RWPE2 (cell line): ENCODE data around the gene PLEKHA3.
"Not testable (repeated sequence)": the region's sequence is repeated elsewhere in the genome, so short reads cannot be mapped to it uniquely, and the experiment has no call there.

Source experiments
- ATAC-seq: fragments of 200-7000 bp; cut with Tn5 transposase; 3 replicates; pipeline ENCODE4 v1.9.1; 2021; ENCODE audit warnings: low read depth
- DNase-seq: peaks from one replicate; pipeline ENCODE4 v3.0.0-alpha.2; 2020; ENCODE audit warnings: low spot score
- H3K27ac ChIP-seq: fragments of 450-650 bp; 2 replicates; pipeline ENCODE4 v1.5.1; 2017; ENCODE audit warnings: mild to moderate bottlenecking; ENCODE audit not compliant: poor library complexity, severe bottlenecking
- H3K27me3 ChIP-seq: fragments of 250-450 bp; sonication (Bioruptor Pico); 2 replicates; pipeline ENCODE4 v1.5.1; 2021; ENCODE audit warnings: mild to moderate bottlenecking, moderate library complexity; ENCODE audit not compliant: insufficient read depth, poor library complexity, severe bottlenecking
- H3K36me3 ChIP-seq: fragments of 250-450 bp; sonication (Bioruptor Pico); 2 replicates; pipeline ENCODE4 v1.5.1; 2020; ENCODE audit warnings: low read depth, mild to moderate bottlenecking, moderate library complexity
- H3K4me1 ChIP-seq: fragments of 250-450 bp; sonication (Bioruptor Pico); 2 replicates; pipeline ENCODE4 v1.5.1; 2021; ENCODE audit warnings: mild to moderate bottlenecking, moderate library complexity; ENCODE audit not compliant: insufficient read depth, poor library complexity, severe bottlenecking
- H3K4me3 ChIP-seq: fragments of 250-450 bp; sonication (Bioruptor Pico); 2 replicates; pipeline ENCODE4 v1.5.1; 2021; ENCODE audit warnings: mild to moderate bottlenecking, moderate library complexity; ENCODE audit not compliant: severe bottlenecking
- H3K9me3 ChIP-seq: fragments of 250-450 bp; sonication (Bioruptor Pico); 2 replicates; pipeline ENCODE4 v1.5.1; 2021; ENCODE audit warnings: mild to moderate bottlenecking, moderate library complexity; ENCODE audit not compliant: severe bottlenecking
- TF ChIP-seq, protein P1 (sequence below): fragments of 450-650 bp; IDR thresholded peaks from one replicate; pipeline ENCODE4 v1.5.1; 2017; ENCODE audit warnings: mild to moderate bottlenecking, moderate library complexity; ENCODE audit not compliant: poor library complexity, severe bottlenecking

PLEKHA3 gene

DNA sequence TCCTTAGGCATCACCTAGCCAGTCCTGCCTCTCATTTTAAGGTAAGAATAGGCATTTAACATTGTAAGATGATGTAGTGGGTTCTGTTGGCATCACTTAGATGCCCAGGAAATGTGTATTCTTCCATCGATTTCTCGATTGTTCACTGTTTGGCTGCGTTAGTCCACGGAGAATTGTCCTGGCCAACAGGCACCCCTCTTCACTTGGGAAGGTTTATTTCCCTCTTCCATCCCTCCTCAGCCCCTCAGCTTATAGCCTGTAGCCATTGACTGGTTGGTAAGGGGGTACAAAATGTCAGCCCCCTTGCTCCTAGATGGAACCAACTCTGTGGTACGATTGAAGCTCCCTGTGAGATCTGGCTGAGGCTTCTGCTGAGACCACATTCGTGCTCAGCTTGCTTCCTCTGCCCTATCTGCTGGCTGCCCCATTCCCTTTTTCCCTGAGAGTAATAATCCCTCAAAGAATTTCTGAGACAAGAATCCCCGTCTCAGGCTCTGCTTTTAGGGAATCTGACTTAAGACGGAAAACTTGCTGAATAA, 43.4 kb downstream of the PLEKHA3 start:
- peak; percentile 31 for ATAC-seq
- DNase-seq, result no peak
- H3K36me3 ChIP-seq, result no peaks in the 10 kb centered on the region
- H3K27me3 ChIP-seq, result no peaks in the 10 kb centered on the region
- H3K27ac ChIP-seq, result peak overlapping the region; percentile 30
- peak overlapping the region; percentile 60 for H3K4me3 ChIP-seq
- no peaks in the 10 kb centered on the region for H3K9me3 ChIP-seq
- H3K4me1 ChIP-seq, result peaks cover 11% of the 10 kb centered on the region
- TF ChIP-seq, protein P1, sequence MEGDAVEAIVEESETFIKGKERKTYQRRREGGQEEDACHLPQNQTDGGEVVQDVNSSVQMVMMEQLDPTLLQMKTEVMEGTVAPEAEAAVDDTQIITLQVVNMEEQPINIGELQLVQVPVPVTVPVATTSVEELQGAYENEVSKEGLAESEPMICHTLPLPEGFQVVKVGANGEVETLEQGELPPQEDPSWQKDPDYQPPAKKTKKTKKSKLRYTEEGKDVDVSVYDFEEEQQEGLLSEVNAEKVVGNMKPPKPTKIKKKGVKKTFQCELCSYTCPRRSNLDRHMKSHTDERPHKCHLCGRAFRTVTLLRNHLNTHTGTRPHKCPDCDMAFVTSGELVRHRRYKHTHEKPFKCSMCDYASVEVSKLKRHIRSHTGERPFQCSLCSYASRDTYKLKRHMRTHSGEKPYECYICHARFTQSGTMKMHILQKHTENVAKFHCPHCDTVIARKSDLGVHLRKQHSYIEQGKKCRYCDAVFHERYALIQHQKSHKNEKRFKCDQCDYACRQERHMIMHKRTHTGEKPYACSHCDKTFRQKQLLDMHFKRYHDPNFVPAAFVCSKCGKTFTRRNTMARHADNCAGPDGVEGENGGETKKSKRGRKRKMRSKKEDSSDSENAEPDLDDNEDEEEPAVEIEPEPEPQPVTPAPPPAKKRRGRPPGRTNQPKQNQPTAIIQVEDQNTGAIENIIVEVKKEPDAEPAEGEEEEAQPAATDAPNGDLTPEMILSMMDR, result no peak

DNA sequence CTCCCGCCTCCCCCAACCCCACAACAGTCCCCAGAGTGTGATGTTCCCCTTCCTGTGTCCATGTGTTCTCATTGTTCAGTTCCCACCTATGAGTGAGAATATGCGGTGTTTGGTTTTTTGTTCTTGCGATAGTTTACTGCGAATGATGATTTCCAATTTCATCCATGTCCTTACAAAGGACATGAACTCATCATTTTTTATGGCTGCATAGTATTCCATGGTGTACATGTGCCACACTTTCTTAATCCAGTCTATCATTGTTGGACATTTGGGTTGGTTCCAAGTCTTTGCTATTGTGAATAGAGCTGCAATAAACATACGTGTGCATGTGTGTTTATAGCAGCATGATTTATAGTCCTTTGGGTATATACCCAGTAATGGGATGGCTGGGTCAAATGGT, 44.8 kb downstream of the PLEKHA3 start:
- H3K36me3 ChIP-seq, H3K27me3 ChIP-seq, H3K27ac ChIP-seq, DNase-seq, H3K4me3 ChIP-seq, H3K9me3 ChIP-seq, ATAC-seq: not testable (repeated sequence)
- H3K4me1 ChIP-seq, result peaks cover 11% of the 10 kb centered on the region

DNA sequence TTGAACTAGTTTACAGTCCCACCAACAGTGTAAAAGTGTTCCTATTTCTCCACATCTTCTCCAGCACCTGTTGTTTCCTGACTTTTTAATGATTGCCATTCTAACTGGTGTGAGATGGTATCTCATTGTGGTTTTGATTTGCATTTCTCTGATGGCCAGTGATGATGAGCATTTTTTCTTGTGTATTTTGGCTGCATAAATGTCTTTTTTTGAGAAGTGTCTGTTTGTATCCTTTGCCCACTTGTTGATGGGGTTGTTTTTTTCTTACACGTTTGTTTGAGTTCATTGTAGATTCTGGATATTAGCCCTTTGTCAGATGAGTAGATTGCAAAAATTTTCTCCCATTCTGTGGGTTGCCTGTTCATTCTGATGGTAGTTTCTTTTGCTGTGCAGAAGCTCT, 45.2 kb downstream of the PLEKHA3 start:
- H3K36me3 ChIP-seq, H3K27me3 ChIP-seq, ATAC-seq, DNase-seq, H3K9me3 ChIP-seq, H3K27ac ChIP-seq, H3K4me3 ChIP-seq: not testable (repeated sequence)
- H3K4me1 ChIP-seq, result peaks cover 11% of the 10 kb centered on the region

DNA sequence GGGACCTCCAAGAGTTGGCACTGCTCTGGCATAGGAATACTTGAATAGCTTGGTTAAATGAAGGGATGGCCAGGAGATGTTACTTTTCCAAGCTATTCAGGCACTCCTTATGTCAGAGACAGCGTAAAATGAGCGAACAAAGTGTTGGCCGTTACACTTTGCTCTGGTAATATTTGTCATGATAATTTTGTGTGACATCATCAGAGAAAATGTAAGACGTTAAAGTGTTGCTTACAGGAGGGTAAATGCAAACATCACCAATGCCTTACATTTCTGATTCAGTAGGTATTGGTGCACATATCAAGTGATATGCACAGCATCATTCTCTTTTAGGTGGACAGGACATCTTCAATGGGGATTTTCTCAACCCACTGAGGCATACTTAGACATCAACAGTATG, 46.0 kb downstream of the PLEKHA3 start:
- H3K27me3 ChIP-seq, result no peaks in the 10 kb centered on the region
- peaks cover 11% of the 10 kb centered on the region for H3K4me1 ChIP-seq
- ATAC-seq (no peak), DNase-seq (no peak)
- TF ChIP-seq, protein P1, result no peak
- no peaks in the 10 kb centered on the region for H3K36me3 ChIP-seq
- H3K9me3 ChIP-seq, result no peaks in the 10 kb centered on the region
- no peak overlapping the region for H3K4me3 ChIP-seq
- no peak overlapping the region for H3K27ac ChIP-seq

DNA sequence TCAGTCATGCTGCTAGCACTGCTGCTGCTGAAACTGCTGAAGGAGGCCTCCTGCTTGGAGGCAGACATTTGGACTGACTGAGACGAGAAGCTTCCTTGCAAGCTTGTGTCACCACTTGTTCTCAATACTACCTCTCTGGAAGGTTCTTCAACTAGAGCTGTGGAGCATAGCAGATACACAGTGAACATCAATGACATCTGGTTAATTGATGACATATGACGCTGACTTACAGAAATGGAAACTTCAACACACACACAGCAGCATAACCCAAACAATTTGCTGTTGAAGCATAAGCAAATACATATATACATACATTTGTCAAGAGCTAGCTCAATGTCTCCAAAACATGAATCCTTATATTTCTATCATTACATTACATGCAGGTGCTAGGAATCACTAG, 47.3 kb downstream of the PLEKHA3 start:
- H3K27me3 ChIP-seq, result no peaks in the 10 kb centered on the region
- H3K27ac ChIP-seq, result no peak overlapping the region
- ATAC-seq (no peak), DNase-seq (no peak)
- peaks cover 8% of the 10 kb centered on the region for H3K4me1 ChIP-seq
- peaks cover under 1% of the 10 kb centered on the region; the same call in 1 of the 2 replicates for H3K36me3 ChIP-seq
- TF ChIP-seq, protein P1, result no peak
- H3K9me3 ChIP-seq, result no peaks in the 10 kb centered on the region
- no peak overlapping the region for H3K4me3 ChIP-seq

DNA sequence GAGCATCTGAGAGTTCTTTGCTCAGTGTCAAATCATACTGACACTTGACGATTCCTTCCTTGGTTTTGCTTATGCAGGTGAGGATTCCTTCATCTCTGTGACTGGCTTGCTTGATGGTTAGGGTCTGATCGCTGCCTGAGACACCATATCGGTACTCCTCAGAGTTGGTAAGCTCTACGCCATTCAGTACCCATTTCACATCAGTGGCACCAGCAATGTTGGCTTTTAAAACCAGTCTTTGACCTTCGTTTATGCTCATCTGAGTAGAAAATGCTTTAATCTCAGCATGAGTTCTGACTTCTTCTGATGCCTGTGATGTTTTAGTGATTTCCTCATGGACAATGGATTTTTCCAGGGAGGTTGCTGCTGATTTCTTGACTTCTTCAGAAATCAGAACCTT, 48.4 kb downstream of the PLEKHA3 start:
- TF ChIP-seq, protein P1, result no peak
- peaks cover 7% of the 10 kb centered on the region for H3K4me1 ChIP-seq
- H3K27ac ChIP-seq, result no peak overlapping the region
- no peaks in the 10 kb centered on the region for H3K27me3 ChIP-seq
- DNase-seq (no peak), ATAC-seq (no peak)
- peaks cover 11% of the 10 kb centered on the region; the same call in 1 of the 2 replicates for H3K36me3 ChIP-seq
- H3K4me3 ChIP-seq, result no peak overlapping the region
- H3K9me3 ChIP-seq, result no peaks in the 10 kb centered on the region
